ENCODE data around the gene HERPUD2. TPM values are rescaled to one million over a fixed set of nuclear protein-coding genes. Genes with fewer than 3 reads are reported as not detected.

HERPUD2 gene
- total and polyA plus RNA-seq, 2 experiments from 2014 or later: 21.7 to 43.9 TPM

DNA sequence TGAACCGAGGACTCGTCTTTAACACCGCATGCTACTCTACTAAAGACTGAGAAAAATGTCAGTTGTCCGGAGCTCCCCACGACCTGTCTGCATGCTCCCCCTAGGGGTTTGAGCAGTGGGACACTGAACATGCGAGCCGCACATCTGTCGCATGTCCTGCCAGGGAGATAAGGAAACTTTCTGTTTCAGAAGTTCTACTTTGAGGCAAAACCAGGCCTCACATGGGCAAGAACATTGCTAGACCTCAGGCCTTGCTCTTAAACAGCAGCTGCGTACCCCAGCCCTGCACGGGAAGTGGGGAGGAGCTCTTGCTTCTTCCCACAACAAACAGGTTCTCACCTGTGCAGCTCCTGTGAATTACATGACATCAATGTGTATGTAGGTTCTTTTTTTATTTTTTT lies 30.3 kb upstream of the HERPUD2 start:
- no peak for DNase-seq (ENCODE audit: low read depth in 1 of 2, low spot score in 1 of 2)
- Histone ChIP-seq H3K36me3 (no peaks in the 10 kb centered on the region), H3K4me3 (no peak overlapping the region), H3K27ac (no peak overlapping the region), H3K27me3 (no peaks in the 10 kb centered on the region), H3K9me3 (ENCODE audit: low read depth) (no peaks in the 10 kb centered on the region), H3K4me1 (ENCODE audit: low read depth) (peaks cover 18% of the 10 kb centered on the region)
- TF ChIP-seq CTCF (IDR thresholded peaks at IDR 0.05; ENCODE audit: low read depth, low read length): no peak

- DNase-seq (ENCODE audit: low read depth in 1 of 2, low spot score in 1 of 2): no peak
- Histone ChIP-seq H3K27ac (no peak overlapping the region), H3K4me1 (ENCODE audit: low read depth) (peaks cover 11% of the 10 kb centered on the region), H3K36me3 (no peaks in the 10 kb centered on the region), H3K27me3 (no peaks in the 10 kb centered on the region), H3K4me3 (no peak overlapping the region), H3K9me3 (ENCODE audit: low read depth) (no peaks in the 10 kb centered on the region)
- no peak for TF ChIP-seq CTCF (IDR thresholded peaks at IDR 0.05; ENCODE audit: low read depth, low read length)
Measured at GRCh38 chr7:35723011-35723410, 28.1 kb upstream of the HERPUD2 start.

- Histone ChIP-seq H3K27me3 (no peaks in the 10 kb centered on the region), H3K27ac (no peak overlapping the region), H3K4me1 (ENCODE audit: low read depth) (peaks cover 14% of the 10 kb centered on the region), H3K4me3 (no peak overlapping the region), H3K9me3 (ENCODE audit: low read depth) (no peaks in the 10 kb centered on the region), H3K36me3 (no peaks in the 10 kb centered on the region)
- DNase-seq (ENCODE audit: low read depth in 1 of 2, low spot score in 1 of 2): no peak
- TF ChIP-seq CTCF (IDR thresholded peaks at IDR 0.05; ENCODE audit: low read depth, low read length): no peak
Measured at GRCh38 chr7:35722054-35722849, 27.3 kb upstream of the HERPUD2 start.

DNA sequence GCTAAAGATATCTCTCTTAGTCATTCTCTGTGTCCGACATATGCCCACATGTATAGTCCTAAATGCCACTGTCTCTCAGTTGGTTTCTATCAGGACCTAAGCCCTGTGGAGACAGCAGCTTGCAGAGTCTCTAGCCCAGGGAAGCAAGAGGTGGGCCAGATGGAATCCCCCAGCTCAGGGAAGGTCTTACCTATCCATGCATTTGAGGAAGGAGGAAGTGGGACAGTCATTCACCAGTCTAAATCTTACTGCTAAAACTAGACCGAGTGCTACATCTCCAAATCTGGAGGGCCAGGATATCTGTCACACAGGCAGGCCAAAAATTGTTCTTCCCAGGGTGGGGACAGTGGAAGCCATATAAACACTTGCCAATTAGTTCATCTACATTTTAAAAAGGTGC lies 26.4 kb upstream of the HERPUD2 start:
- DNase-seq (ENCODE audit: low read depth in 1 of 2, low spot score in 1 of 2): no peak
- H3K27me3 ChIP-seq: no peaks in the 10 kb centered on the region
- H3K9me3 ChIP-seq (ENCODE audit: low read depth): no peaks in the 10 kb centered on the region
- no peak overlapping the region for H3K27ac ChIP-seq
- no peak overlapping the region for H3K4me3 ChIP-seq
- H3K4me1 ChIP-seq (ENCODE audit: low read depth): peaks cover 23% of the 10 kb centered on the region
- no peak for TF ChIP-seq CTCF (IDR thresholded peaks at IDR 0.05; ENCODE audit: low read depth, low read length)
- no peaks in the 10 kb centered on the region for H3K36me3 ChIP-seq

GRCh38 chr7:35720849-35721248 lies 25.9 kb upstream of the HERPUD2 start:
- DNase-seq (ENCODE audit: low read depth in 1 of 2, low spot score in 1 of 2): no peak
- no peak overlapping the region for H3K4me3 ChIP-seq
- no peak for TF ChIP-seq CTCF (IDR thresholded peaks at IDR 0.05; ENCODE audit: low read depth, low read length)

More at GRCh38 chr7:35720849-35721248, 25.9 kb upstream of the HERPUD2 start:
- no peaks in the 10 kb centered on the region for H3K36me3 ChIP-seq
- no peaks in the 10 kb centered on the region for H3K9me3 ChIP-seq (ENCODE audit: low read depth)
- H3K27me3 ChIP-seq: no peaks in the 10 kb centered on the region
- no peak overlapping the region for H3K27ac ChIP-seq
- H3K4me1 ChIP-seq (ENCODE audit: low read depth): peaks cover 24% of the 10 kb centered on the region
